ENCODE results near the gene RERE. TPM values are rescaled to one million over a fixed set of nuclear protein-coding genes. Genes with fewer than 3 reads are reported as not detected.

RERE gene
- total RNA-seq, 2 donors from 2014 or later = 48.0 to 50.5 TPM

- Mint-ChIP-seq H3K4me3 (no peak overlapping the region), H3K27me3 (no peaks in the 10 kb centered on the region), H3K4me1 (peaks cover 5% of the 10 kb centered on the region), H3K9me3 (no peaks in the 10 kb centered on the region), H3K27ac (no peak overlapping the region), H3K36me3 (ENCODE audit: low read depth) (no peaks in the 10 kb centered on the region)
- no peak for ATAC-seq (replicated peaks)
Measured at GRCh38 chr1:8580566-8580965, 236.9 kb downstream of the RERE start.

GRCh38 chr1:8578936-8579335, 238.5 kb downstream of the RERE start:
- Mint-ChIP-seq H3K4me3 (no peak overlapping the region), H3K27me3 (no peaks in the 10 kb centered on the region), H3K9me3 (no peaks in the 10 kb centered on the region), H3K36me3 (ENCODE audit: low read depth) (no peaks in the 10 kb centered on the region), H3K27ac (no peak overlapping the region), H3K4me1 (no peaks in the 10 kb centered on the region)
- ATAC-seq (replicated peaks) = no peak

GRCh38 chr1:8578132-8578877, 239.1 kb downstream of the RERE start:
- ATAC-seq (replicated peaks) = no peak
- Mint-ChIP-seq H3K27me3 (no peaks in the 10 kb centered on the region), H3K36me3 (ENCODE audit: low read depth) (no peaks in the 10 kb centered on the region), H3K4me1 (no peaks in the 10 kb centered on the region), H3K4me3 (no peak overlapping the region), H3K9me3 (no peaks in the 10 kb centered on the region), H3K27ac (peak overlapping the region; percentile 29)

- Mint-ChIP-seq H3K9me3 (no peaks in the 10 kb centered on the region), H3K4me1 (no peaks in the 10 kb centered on the region), H3K27ac (no peak overlapping the region), H3K36me3 (ENCODE audit: low read depth) (no peaks in the 10 kb centered on the region), H3K27me3 (no peaks in the 10 kb centered on the region), H3K4me3 (no peak overlapping the region)
- ATAC-seq (replicated peaks) = no peak
Measured at GRCh38 chr1:8574985-8575384, 242.5 kb downstream of the RERE start.

GRCh38 chr1:8572106-8572505, 245.3 kb downstream of the RERE start:
- H3K9me3 Mint-ChIP-seq = no peaks in the 10 kb centered on the region
- no peaks in the 10 kb centered on the region for H3K4me1 Mint-ChIP-seq

GRCh38 chr1:8571200-8571984, 246.0 kb downstream of the RERE start:
- no peak for ATAC-seq (replicated peaks)
- no peaks in the 10 kb centered on the region for H3K27me3 Mint-ChIP-seq
- H3K36me3 Mint-ChIP-seq (ENCODE audit: low read depth) = no peaks in the 10 kb centered on the region
- H3K4me1 Mint-ChIP-seq = no peaks in the 10 kb centered on the region
- H3K4me3 Mint-ChIP-seq = no peak overlapping the region
- no peak overlapping the region for H3K27ac Mint-ChIP-seq
- no peaks in the 10 kb centered on the region for H3K9me3 Mint-ChIP-seq

More at GRCh38 chr1:8572106-8572505, 245.3 kb downstream of the RERE start:
- ATAC-seq (replicated peaks) = no peak
- Mint-ChIP-seq H3K4me3 (no peak overlapping the region), H3K27me3 (no peaks in the 10 kb centered on the region), H3K27ac (no peak overlapping the region), H3K36me3 (ENCODE audit: low read depth) (no peaks in the 10 kb centered on the region)

GRCh38 chr1:8570465-8570864, 247.0 kb downstream of the RERE start:
- H3K27me3 Mint-ChIP-seq = no peaks in the 10 kb centered on the region
- no peaks in the 10 kb centered on the region for H3K4me1 Mint-ChIP-seq
- no peaks in the 10 kb centered on the region for H3K36me3 Mint-ChIP-seq (ENCODE audit: low read depth)
- ATAC-seq (replicated peaks) = no peak
- H3K27ac Mint-ChIP-seq = no peak overlapping the region
- H3K9me3 Mint-ChIP-seq = no peaks in the 10 kb centered on the region
- H3K4me3 Mint-ChIP-seq = no peak overlapping the region

GRCh38 chr1:8569242-8569641, 248.2 kb downstream of the RERE start:
- Mint-ChIP-seq H3K27me3 (no peaks in the 10 kb centered on the region), H3K4me1 (no peaks in the 10 kb centered on the region), H3K9me3 (no peaks in the 10 kb centered on the region), H3K36me3 (ENCODE audit: low read depth) (no peaks in the 10 kb centered on the region), H3K27ac (no peak overlapping the region), H3K4me3 (no peak overlapping the region)
- ATAC-seq (replicated peaks) = no peak

GRCh38 chr1:8568837-8569236, 248.6 kb downstream of the RERE start:
- Mint-ChIP-seq H3K27me3 (no peaks in the 10 kb centered on the region), H3K27ac (no peak overlapping the region), H3K4me1 (no peaks in the 10 kb centered on the region), H3K9me3 (no peaks in the 10 kb centered on the region), H3K4me3 (no peak overlapping the region), H3K36me3 (ENCODE audit: low read depth) (no peaks in the 10 kb centered on the region)
- no peak for ATAC-seq (replicated peaks)

- no peaks in the 10 kb centered on the region for H3K9me3 Mint-ChIP-seq
- H3K36me3 Mint-ChIP-seq (ENCODE audit: low read depth) = no peaks in the 10 kb centered on the region
- peak; percentile 18 for ATAC-seq (replicated peaks)
- H3K27ac Mint-ChIP-seq = no peak overlapping the region
- no peaks in the 10 kb centered on the region for H3K4me1 Mint-ChIP-seq
- H3K4me3 Mint-ChIP-seq = no peak overlapping the region
- H3K27me3 Mint-ChIP-seq = no peaks in the 10 kb centered on the region
Measured at GRCh38 chr1:8567146-8567545, 250.3 kb downstream of the RERE start.

- H3K9me3 Mint-ChIP-seq = no peaks in the 10 kb centered on the region
- H3K36me3 Mint-ChIP-seq (ENCODE audit: low read depth) = no peaks in the 10 kb centered on the region
- H3K4me1 Mint-ChIP-seq = no peaks in the 10 kb centered on the region
- H3K4me3 Mint-ChIP-seq = no peak overlapping the region
- no peak overlapping the region for H3K27ac Mint-ChIP-seq
- no peak for ATAC-seq (replicated peaks)
- no peaks in the 10 kb centered on the region for H3K27me3 Mint-ChIP-seq
Measured at GRCh38 chr1:8565802-8566201, 251.6 kb downstream of the RERE start.

- Mint-ChIP-seq H3K27ac (no peak overlapping the region), H3K27me3 (no peaks in the 10 kb centered on the region), H3K36me3 (ENCODE audit: low read depth) (no peaks in the 10 kb centered on the region), H3K4me1 (no peaks in the 10 kb centered on the region), H3K9me3 (no peaks in the 10 kb centered on the region), H3K4me3 (no peak overlapping the region)
- no peak for ATAC-seq (replicated peaks)
Measured at GRCh38 chr1:8563944-8564537, 253.4 kb downstream of the RERE start.

- no peaks in the 10 kb centered on the region for H3K27me3 Mint-ChIP-seq
- no peak overlapping the region for H3K4me3 Mint-ChIP-seq
- no peaks in the 10 kb centered on the region for H3K36me3 Mint-ChIP-seq (ENCODE audit: low read depth)
- no peaks in the 10 kb centered on the region for H3K9me3 Mint-ChIP-seq
- ATAC-seq (replicated peaks) = no peak
- H3K27ac Mint-ChIP-seq = peak overlapping the region; percentile 70
- H3K4me1 Mint-ChIP-seq = no peaks in the 10 kb centered on the region
Measured at GRCh38 chr1:8562881-8563865, 254.3 kb downstream of the RERE start.

- H3K4me1 Mint-ChIP-seq = no peaks in the 10 kb centered on the region
- ATAC-seq (replicated peaks) = no peak
- H3K27ac Mint-ChIP-seq = no peak overlapping the region
- H3K27me3 Mint-ChIP-seq = no peaks in the 10 kb centered on the region
- no peak overlapping the region for H3K4me3 Mint-ChIP-seq
- H3K36me3 Mint-ChIP-seq (ENCODE audit: low read depth) = peaks cover 2% of the 10 kb centered on the region
- no peaks in the 10 kb centered on the region for H3K9me3 Mint-ChIP-seq
Measured at GRCh38 chr1:8562222-8562621, 255.2 kb downstream of the RERE start.
